ENCODE data around the gene IGFBP6.
"Not testable (repeated sequence)": the region's sequence is repeated elsewhere in the genome, so short reads cannot be mapped to it uniquely, and the experiment has no call there.

Gene IGFBP6

GRCh38 chr12:53096089-53096741 is 1.3 kb upstream of the IGFBP6 start:
- DNase-seq (ENCODE audit: low spot score) (no peak), FAIRE-seq (no peak)

GRCh38 chr12:53096759-53097158 is 708 bp upstream of the IGFBP6 start:
- FAIRE-seq (no peak), DNase-seq (ENCODE audit: low spot score) (no peak)

DNA sequence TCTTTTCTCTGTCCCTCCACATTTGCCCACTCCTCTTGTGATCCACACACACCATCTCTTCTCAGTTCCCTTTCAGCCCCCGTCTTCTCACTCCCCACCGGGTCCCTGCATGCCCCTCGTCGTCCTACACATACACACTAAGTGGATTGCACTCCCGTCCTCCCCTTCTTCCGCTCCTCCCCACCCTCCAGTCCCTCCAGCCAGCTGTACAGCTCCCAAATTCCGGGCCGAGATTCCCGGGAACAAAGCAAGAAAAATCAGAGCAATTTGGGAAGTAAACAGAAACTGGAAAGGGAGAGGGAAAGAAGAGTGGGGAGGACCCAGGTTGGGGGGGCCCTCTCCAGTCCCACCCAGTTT is 282 bp upstream of the IGFBP6 start:
- no peak for DNase-seq (ENCODE audit: low spot score)
- no peak for FAIRE-seq

GRCh38 chr12:53098354-53098981 is 1.0 kb downstream of the IGFBP6 start:
- DNase-seq (ENCODE audit: low spot score) (peak; percentile 54), FAIRE-seq (peak; percentile 74)

- peak; percentile 92 for DNase-seq (ENCODE audit: low spot score)
- FAIRE-seq: peak; percentile 93
Observed at GRCh38 chr12:53099071-53099882, 1.8 kb downstream of the IGFBP6 start.

DNA sequence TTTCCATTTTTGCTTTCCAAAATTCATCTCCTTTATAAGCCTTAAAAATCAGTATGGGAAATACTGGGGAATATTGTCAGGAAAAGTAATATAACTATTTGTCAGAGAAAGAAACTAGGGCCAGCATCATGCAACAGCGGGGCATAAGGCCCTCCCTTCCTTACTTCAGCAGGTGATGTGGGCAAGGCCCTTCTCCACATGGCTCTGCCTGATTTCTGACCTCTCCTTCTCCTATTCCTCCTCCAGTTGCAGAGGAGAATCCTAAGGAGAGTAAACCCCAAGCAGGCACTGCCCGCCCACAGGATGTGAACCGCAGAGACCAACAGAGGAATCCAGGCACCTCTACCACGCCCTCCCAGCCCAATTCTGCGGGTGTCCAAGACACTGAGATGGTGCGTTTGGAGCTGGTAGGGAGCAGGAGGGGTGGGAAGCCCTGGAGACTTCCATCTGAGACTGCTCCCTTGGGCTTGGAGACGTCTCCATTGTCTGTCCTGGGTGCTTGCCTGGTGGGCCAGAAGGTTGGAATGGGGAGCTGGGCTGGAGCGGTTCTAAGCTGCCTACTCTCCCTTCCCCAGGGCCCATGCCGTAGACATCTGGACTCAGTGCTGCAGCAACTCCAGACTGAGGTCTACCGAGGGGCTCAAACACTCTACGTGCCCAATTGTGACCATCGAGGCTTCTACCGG is 3.1 kb downstream of the IGFBP6 start:
- FAIRE-seq (no peak), DNase-seq (ENCODE audit: low spot score) (no peak)

DNA sequence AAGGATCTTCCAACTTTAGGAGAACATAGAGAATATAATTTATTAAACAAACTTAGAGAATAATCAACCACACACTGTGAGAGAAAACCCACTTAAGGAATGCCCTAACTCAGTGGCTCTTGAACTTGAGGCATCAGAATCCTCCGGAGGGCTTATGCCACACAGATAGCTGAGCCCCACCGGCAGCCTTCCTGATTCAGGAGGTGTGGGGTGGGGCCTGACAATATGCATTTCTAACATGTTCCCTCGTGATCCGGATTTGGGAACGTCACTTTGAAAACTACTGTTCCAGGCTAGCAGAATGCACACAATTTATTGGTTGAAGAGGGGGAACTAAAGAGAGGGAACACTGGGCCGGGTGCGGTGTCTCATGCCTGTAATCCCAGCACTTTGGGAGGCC is 3.8 kb downstream of the IGFBP6 start:
- FAIRE-seq (no peak), DNase-seq (ENCODE audit: low spot score) (no peak)

DNA sequence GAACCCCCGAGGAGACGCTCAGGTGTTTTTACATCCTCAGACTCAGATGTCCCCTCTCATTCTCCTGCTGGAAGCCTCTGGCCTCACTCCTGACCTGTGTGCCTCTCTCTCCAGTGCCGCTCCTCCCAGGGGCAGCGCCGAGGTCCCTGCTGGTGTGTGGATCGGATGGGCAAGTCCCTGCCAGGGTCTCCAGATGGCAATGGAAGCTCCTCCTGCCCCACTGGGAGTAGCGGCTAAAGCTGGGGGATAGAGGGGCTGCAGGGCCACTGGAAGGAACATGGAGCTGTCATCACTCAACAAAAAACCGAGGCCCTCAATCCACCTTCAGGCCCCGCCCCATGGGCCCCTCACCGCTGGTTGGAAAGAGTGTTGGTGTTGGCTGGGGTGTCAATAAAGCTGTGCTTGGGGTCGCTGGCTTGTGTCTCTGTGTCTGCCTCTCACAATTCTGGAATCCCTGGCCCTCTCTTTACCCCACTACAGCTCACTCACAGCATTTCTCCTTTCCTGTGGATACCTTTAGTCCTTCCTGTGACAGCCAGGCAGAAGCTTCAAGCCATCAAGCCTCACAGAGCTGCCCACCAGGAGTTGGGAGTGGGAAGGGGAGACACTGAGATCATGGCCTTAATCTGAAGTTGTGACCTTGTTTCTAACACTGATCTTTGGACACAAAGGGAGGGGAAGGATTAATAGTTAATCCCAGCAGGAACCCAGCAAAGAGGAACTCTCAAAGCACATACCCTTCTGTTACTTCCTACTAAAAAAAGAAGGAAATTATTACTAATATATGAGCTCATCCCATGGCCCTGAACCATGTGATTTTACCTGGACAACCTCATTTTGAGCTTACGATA is 4.7 kb downstream of the IGFBP6 start:
- FAIRE-seq (no peak), DNase-seq (ENCODE audit: low spot score) (no peak)

DNA sequence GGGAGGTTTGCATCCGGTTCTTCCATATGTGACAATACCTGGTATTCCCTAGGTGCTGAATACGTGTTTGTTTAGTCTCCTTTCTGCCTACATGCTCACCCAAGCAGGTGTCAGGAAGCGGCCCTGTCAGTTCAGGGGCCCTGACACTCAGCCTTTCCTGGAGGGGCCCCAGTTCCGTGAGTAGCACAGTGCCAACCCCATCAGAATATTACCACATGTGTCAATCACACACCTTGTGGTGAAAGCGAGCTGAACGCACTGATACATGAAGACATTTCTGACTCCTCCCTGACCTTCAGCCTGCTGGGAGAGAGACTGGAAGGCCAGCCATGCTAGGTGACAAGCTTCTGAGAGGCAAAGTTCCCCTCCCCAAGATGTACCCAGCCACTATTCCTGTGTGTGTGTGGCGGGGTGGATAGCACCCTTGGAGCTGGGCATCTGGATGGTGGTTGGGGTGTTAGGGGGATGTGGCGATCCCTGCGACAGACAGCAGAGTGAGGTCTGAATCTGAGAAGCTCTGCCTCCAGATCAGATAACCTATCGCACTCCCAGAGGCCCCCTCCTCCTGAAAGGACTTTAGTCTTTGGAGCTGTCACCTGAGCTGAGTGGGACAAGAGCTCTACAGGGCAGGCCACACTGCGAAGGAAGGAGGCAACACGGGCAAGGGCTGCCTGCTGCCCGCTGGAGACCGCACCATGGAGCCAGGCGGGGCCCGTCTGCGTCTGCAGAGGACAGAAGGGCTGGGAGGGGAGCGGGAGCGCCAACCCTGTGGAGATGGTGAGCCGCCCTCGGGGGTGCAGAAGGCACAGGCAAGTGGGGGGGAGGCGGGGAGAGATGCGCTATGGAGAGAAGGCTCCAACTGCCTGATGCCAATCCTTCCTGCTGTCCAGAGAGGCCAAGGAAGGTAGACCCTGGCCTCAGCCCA is 5.7 kb downstream of the IGFBP6 start, which contains the start of gene SOAT2:
SOAT2 (plus strand) TSS at position 604 of the 925 bp plus-strand sequence; CDS start at position 696, 92 bp downstream.
- no peak for FAIRE-seq
- no peak for DNase-seq (ENCODE audit: low spot score)

DNA sequence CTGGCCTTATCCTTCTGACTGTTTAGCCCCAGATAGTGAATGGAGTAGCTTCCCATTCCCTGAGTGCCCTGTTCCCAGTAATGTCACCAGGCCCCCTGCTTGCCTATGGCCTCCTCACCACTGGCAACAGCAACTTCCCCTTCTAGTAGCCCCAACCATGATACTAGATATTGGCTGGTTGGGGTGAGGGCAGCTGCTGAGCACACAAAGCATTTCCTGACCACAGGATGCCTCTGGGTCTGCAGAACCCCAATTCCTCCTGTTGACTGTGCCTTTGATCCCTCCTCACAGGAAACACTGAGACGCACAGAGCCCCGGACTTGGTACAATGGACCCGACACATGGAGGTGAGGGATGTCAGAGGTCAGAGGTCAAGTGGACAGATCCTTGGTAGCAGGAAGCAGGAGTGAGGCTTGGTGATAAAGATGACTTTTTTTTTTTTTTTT is 6.4 kb downstream of the IGFBP6 start:
- FAIRE-seq: no peak
- no peak for DNase-seq (ENCODE audit: low spot score)

- FAIRE-seq (no peak), DNase-seq (ENCODE audit: low spot score) (no peak)
Observed at GRCh38 chr12:53105256-53105655, 7.8 kb downstream of the IGFBP6 start.

DNA sequence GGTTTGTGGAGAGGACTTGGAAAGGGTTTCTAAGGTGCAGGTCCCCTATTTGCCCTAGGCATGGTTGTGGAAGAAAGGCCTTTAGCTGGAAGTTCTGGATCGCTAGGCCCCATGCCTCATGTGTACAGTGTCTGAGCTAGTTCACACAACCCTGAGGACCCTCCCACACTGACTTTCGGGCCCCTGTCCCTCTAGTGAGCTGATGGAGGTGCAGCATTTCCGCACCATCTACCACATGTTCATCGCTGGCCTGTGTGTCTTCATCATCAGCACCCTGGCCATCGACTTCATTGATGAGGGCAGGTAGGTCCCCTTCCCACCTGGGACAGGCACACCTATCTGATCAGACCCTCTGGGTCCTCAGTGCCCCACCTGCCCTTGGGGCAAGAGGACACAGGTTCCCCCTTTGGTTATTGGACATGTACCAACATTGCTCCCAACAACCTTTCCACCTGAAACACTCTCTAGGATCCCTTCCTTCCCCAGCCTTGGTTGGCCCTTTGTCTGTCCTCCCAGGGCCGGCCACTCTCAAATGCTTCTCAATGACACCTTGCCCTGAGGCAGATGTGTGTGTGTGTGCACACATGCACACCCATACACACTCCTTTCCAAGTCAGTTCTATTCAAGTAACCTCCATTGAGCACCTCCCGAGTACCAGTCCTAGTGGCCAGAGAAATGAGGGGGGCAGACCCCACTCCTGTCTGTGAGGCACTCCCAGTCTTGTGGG is 8.4 kb downstream of the IGFBP6 start:
- no peak for DNase-seq (ENCODE audit: low spot score)
- no peak for FAIRE-seq

DNA sequence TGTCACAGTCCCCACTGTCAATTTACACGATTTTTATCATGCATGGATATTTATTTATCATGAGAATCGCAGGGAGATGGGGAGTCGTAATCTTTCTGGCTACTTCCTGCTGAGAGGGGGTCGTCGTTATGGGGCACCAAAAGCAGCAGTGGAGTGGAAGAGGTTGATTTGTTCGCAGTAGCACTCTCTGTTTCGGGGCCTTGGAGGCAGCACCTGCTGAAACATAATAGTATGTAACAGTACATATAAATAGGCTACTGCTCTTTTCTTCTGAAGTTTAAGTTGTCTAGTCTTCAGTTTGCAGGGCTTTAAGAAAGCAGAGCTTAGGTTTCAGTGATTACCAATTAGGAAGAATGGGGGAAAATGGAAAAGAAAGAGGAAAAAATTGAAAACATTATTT is 9.7 kb downstream of the IGFBP6 start:
- DNase-seq (ENCODE audit: low spot score): no peak

GRCh38 chr12:53112431-53112830 is 15.0 kb downstream of the IGFBP6 start:
- not testable (repeated sequence) for DNase-seq (ENCODE audit: low spot score); FAIRE-seq

More for the DNA sequence above, 9.7 kb downstream of the IGFBP6 start:
- no peak for FAIRE-seq

GRCh38 chr12:53113136-53113705 is 15.8 kb downstream of the IGFBP6 start:
- FAIRE-seq: no peak
- no peak for DNase-seq (ENCODE audit: low spot score)

DNA sequence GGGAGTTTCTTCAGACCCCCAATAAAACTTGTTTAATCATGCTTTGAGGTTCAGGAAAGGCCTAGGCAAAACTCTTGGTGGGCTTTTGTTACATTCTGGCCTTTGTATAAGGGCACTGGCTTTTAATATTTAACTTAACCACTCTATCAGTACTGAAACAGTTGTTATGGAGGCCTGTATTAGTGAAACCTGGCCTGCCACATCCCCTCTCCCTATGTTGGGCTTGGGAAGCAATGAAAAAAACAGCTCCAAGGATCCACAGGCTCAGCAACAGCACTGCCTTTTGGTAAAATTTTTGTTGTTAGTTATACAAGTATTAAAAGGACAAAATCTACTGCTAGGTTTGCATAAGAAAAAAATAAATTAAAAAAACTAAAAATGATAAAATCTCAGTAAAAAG is 16.5 kb downstream of the IGFBP6 start:
- no peak for FAIRE-seq
- no peak for DNase-seq (ENCODE audit: low spot score)

- no peak for DNase-seq (ENCODE audit: low spot score)
- no peak for FAIRE-seq
Observed at GRCh38 chr12:53115112-53115890, 17.8 kb downstream of the IGFBP6 start.

All from RCC 7860 (cell line).